HG03039 (cell line): ENCODE results near the gene PBX1.

Experiments
- ATAC-seq: cut with Tn5 transposase; IDR thresholded peaks from one replicate; pipeline ENCODE4 v1.9.1; 2021; ENCODE audit warnings: mild to moderate bottlenecking, moderate library complexity; ENCODE audit not compliant: unreplicated experiment

Gene PBX1

DNA sequence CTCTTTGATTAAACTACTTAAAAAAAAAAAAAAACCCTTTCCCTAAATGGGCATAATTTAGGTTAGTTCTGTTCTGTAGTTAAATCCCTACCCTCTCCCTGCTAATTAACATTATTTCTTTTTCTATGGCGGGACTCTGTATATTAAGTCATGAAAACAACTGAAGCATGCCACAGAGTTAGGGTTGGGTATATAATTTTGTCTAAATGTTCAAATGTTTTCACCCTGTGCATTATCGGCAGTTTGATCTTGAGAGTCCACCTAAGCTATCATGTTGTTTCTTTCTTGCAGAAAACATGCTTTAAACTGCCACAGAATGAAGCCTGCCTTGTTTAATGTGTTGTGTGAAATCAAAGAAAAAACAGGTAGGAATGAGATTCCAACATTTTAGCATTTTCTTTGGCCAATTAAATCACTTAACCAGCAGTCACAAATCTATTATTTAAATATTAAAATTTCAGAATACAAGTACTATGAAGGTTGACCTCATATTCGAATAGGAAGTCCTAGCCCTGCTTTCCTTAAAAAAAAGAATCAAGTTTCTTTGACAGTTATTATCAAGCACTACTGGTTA lies 4.0 kb downstream of the PBX1 start:
- no peak for ATAC-seq

DNA sequence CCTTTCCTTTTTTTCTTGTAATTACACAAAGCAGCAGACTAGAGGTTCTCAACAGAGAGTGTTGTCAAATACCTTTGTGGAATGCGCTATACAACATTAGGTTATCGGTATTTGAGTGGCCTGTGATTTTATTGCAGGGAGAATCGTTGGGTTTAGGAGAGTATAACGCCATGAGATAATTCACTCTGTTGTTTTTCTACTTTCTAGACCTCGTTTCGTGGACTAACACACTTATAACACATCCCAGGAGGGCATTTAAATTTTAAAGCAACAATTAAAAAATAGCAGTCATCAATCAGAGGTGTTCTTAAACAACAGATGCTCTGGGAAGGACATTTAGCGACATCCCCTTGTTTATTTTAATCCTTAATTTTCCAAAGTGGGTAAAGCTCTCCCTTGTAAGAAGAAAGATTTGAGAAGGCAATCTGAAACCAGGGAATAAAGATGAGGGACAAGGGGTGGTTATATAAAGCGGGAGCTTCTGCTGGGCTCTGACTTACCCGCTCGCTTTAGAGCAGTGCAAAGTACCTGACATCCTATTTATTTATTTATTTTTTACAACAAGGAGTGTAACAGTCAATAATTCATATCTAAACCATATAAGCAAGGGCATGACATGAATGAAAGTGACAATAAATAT lies 4.9 kb downstream of the PBX1 start:
- ATAC-seq, result no peak

DNA sequence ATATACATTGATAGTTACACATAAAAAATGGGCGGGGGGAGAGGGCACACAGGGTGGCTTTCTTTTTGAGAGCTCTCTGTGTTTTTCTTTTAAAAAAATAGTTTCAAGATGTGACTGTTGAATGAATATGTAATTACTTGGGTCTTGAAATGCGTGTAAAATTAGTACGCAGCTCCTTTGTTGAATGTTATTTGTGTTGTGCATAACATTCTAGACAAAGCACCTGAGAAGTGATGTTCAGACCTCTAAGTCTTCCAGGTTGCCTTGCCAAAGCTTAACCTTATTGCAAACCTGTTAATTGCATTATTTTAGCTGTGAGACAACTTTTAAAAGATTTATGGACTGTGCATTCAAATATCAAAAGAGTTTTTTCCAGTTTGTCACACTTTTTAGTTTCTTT lies 5.4 kb downstream of the PBX1 start:
- ATAC-seq, result no peak

DNA sequence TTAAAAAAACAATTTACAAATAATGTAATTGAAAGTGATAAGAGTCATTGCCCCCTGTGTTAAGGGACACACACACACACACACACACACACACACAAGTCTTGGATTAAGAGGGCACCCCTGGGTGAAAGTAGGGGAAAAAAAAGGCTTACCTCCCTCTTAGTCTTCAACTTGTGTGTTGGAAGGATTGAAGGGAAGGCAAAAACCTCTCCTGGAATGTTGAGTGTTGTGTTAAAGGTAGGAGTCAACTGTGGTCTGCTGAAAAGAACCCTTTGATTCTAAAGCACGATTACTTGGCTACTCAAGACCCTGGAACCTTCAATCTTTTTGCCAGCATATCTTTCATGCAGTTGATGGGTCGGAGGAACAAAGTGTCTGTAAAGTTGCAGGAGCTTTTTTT lies 6.4 kb downstream of the PBX1 start:
- ATAC-seq, result no peak

DNA sequence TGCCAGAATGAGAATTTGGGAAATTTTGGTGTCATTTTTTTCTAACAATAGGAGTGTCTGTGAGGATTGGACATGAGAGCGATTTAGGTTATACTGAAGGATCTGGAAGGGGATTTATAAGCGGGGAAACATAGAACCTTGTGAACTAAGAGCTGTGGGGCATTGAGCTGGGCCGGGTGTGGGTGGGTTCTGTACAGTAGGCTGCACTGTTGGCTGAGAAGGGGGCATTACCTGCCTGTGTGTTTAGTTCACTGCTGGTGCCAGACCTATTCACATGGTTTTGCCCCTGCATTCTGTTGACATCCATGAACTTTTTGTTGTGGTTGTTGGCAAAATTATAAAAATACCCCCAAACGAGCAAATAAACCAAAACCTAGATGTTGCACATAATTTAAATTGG lies 8.8 kb downstream of the PBX1 start:
- no peak for ATAC-seq

DNA sequence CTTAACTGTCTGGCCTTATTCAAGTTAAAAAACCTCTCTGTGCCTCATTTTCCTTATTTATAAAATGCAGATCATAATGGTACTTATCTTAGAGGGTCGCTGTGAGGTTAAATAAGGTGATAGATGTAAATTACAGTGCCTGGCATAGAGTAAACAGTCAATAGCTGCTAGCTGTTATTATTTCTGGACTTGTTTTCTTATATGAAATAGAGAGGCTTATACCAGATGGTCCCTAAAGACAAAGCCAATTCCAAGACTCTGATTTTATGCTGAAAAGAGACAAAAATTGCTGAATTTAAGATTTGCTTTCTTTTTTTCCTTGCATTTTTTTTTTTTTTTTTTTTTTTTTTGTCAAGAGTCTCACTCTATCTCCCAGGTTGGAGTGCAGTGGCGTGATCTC lies 10.3 kb downstream of the PBX1 start:
- ATAC-seq, result no peak

DNA sequence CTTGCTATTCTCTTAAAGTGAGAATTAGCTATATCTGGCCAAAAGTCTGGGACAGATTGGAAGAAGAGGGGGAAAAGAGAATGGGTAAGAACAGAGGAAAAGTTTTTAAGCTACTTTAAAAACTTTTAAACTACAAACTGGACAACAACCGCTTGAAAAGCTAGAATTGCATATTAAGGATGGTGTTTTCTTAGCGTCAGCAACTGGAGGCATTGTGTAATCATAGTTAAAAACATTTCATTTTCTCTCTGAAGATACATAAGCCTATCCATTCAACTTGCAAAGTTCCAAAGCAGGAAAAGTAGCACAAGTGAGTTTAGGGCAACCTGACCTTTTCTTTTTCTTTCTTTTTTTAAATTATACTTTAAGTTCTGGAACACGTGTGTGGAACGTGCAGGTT lies 10.9 kb downstream of the PBX1 start:
- ATAC-seq, result no peak

DNA sequence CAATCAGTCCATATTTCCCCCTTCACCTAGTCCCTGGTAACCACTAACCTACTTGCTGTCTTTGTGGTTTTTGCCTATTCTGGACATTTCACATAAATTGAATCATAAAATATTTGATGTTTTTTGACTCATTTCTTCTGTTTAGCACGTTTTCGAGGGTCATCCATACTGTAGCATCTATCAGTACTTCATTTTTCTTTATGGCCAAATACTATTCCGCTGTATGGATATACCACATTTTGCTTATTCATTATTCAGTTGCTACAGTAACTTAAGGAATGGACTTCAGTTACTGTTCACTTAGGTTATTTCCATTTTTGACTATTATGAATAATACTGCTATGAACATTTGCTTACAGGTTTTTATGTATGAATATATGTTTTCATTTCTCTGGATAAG lies 12.3 kb downstream of the PBX1 start:
- ATAC-seq, result no peak

DNA sequence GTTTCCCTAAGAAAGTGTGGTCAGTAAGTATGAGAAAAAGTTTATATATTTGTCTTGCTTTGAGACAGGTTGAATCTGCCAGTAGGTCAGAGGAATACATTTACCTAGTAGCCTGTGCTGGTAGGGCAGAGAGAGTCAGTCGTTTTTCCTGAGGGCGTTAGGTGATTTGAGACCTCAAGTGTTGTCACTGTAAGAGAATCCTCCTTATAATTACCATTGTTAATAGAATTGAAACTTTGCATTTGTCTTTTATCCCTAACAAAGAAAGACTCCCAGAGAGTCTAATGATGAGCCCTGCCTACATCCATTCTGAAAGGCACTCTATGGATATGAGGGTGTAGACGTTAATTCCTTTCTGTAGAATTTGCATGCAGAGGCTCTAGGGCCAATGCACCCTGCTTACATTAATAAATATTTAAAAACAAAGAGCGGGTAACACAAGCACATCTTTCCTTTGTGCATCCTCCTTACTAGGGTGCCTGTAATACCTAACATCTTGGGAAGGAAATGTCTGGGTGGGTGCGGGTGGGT lies 16.4 kb downstream of the PBX1 start:
- no peak for ATAC-seq

DNA sequence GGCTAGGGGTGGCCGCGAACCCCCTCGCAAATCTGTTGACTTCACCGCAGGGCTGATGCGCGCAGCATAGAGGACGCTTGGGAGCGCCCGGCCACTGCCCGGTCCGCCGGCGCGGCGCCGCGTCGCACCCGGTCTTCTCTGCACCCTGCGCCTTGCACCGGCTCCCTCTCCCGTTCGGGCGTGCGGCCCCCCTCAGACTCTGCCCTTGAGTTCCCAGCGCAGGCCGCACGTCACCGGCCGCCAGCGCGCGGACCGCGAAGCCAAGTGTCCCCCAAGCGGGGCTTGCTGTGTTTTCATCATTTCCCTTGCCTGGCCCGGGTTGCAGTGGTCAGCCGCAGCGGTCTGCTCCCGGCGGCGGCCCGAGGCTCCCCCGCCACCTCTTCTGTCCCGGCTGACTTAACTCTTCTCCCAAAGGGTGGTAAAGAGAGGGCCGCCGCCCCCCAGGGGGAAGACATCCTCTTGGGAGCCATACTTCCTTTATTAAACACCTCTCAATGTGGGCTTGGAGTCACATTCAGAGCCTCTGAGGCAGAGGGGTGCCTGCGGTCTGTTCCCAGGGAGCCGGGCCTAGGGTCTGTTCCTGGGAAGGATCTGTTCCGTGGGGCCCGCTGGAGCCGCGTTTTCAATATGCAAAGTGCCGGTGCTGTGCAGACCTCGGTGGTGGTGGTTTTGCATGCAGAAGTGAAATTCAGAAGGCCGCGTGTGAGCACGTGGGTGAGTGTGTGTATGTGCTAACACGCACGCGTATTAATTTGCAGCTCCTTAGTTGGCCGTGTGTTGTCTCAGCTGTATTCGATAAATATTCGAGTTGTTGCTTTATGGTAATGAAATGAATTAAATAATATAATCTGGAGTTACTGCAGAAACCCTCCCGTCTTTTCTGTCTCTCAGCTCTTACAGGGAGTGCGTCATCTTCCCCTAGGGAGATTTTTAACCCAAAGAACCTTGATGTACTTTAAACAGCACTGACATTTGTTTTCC lies 17.6 kb downstream of the PBX1 start:
- ATAC-seq, result no peak

DNA sequence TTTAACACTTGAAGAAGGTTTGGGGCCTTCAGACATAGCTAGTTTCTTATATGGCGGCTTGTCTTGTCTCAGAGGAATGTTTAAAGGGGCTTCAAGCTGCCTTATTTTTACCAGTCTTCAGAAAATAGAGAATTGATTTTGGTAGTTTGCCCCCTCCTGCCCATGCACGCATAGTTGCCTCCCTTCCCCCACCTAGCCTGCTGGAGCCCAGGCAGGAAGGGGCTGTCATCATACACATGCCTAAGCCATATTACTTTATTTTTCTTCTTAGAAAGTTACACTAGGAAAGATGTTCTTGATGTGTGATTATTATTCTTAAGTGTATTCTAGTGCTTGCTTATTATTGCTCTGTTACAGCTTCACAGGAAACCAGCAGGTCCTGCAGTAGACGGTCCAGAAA lies 18.3 kb downstream of the PBX1 start:
- ATAC-seq, result no peak

DNA sequence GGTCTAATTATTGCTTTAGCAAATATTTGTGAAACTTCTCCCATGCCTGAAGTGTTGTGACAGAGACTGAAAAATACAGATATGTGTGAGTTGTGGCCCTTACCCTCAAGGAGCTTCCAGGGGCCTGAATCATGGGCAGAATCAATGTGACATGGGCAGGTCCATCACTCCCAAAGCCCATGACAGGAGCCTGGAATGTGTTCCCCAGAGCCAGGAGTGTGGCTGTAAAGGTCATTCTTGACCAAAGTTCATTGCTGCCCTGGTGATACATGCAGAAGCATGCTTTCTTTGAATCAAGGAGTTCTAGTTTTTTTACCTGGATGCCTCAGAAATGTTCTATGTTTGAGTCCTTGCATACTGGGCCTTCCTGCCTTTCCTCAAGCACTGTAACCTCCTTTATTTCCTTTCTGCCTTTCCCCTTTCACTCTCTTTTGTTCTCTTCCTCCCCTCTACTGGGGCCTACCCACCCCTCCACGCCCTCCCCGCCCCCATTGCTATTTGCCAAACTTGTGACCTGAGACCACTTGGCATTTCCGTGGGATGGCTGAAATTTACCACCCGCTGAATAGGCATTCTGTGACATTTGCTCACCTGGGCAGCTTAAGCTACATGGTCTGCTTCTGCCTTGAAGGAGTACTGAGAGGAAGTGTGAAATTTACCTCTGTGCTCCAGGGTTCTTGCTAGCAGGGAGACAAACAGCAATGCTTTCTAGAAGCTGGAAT lies 19.7 kb downstream of the PBX1 start:
- no peak for ATAC-seq

DNA sequence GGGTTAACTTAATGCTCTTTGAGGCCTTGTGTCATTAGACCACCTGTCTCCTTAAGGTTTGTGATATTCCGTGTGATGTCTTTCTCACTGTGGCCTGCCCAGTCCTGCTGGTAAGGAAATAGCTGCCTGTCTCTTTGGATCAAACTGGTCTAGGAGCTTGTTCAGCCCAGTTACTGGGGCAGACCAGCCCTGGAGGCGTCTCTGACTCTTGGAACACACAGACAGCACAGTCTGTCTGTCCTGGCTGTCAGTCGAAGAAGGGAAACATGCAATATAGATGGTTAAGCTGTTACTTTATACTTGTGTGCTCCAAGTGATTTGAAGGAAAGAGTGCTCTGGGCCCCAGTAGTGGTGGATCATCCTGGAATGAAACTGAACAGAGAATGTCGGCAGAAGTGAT lies 20.4 kb downstream of the PBX1 start:
- ATAC-seq, result no peak

DNA sequence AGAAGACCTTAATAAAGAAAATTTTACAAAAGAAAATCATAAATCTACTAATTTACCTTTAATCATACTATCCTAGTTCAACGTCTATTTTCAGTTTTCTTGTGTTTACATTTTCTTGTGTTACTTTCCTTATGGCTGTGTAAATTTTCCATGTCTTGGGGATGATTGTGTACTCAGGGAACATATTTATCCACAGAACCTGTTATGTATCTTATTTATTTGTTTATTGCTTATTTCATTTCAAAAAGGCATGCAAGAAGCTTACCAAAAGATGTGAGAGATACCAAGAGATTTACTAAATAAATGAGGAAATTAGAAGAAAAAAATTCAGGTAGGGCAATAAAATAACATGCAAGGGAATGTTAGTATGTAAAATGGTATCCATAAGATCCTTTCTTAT lies 22.8 kb downstream of the PBX1 start:
- no peak for ATAC-seq

DNA sequence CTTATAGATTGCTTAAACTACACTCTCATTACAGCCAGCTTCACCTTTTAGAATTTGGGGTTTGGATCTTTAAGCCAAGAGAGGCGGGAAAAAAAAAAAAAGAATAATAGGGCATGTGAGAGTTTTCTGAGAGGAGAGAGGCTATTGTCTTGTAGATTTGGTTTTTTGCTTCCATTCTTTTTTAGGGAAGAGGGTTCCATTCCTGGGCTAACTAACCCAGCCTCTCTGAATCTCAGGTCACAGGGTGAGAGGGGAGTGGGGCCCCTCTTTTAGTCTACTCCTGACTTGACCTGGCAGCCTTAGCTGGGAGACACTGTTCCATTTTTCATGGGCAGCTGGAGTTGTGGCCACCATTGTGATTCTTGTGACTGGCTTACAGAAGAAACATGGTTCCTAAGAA lies 24.2 kb downstream of the PBX1 start:
- ATAC-seq, result no peak

DNA sequence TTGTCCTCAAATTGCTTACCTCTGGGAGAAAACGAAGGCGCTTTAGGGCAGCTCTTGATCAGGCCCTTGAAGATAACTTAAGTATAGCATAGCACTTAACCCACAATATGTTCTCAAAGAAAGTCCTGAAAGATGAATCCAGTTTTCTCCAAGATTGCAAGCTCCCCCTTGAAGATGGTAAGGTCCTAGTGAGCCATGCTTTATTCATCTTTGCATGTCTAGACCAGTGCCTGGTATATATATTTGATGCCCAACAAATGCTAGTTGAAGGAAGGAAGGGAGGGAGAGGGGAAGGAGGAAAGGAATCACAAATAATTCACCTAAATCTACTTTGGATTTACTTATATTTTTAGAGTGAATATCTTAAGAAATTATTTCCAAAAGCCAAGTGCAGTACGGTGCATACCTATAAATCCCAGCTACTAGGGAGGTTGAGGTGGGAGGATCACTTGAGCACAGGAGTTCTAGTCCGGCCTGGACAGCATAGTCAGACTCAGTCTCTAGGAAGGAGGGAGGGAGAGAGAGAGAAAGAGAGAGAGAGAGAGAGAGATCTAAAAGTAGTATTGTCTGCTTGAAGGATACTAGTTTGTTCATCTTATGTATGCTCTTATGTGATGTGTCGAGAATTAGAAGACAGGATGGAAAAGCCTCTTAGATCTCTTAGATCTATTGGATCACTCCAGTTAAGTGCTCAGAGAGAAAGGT lies 25.0 kb downstream of the PBX1 start:
- ATAC-seq, result no peak

DNA sequence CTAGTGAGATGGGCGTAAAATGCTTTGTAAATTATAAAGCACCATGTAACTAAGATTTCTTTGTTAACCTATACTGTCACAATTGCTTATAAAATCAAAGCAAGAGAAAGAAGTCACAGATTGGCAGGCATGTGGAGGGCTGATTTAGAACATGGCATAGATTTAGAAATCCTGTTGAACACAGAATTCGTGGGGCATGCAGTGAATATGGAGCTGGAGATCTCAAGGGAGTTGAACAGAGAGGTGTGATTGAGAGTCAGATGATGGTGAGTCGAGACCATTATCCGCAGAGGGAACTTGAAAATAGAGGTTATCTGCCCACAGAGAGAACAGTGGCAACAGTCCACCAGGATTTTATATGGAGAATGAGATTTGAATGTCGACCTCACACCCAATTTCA lies 27.6 kb downstream of the PBX1 start:
- no peak for ATAC-seq

DNA sequence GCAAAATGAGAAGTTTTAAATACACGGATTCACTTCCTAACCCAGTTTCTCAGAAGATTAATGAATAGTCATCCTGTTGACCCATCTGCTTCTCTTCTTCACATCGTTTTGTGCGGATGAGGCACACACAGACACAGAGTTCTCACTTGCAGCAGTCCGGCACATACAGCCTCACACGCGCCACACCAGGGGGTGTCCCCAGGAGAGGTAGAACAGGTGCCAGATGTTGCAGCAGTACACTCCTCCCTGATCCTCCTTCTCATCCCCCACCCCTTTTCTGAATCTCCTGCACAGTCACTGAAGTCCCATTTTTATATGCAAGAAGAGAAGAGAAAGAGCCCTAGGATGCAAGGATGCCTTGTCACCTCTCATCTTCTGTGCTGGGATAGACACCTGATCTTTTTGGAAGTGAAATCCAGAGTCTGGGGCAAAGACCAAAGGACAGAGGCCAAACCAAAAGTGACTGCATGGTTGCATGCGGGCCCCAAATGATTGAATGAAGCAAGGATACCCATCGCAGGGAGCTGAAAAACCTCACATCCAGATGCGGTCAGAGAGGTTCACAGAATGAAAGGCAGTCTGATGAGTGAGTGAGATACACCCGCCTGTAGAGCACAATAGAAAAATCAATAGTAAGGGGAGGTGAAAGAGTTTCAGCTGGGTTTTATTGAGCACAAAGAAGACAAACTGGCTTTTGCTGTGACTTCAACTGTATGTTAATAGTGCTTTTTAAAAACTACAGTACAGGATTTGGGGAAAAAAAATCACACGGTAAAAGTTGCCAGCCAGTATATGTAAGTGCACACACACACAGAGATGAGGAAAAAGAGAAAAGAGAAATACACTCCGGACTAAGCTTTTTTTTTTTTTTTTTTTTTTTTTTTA lies 28.9 kb downstream of the PBX1 start:
- no peak for ATAC-seq

DNA sequence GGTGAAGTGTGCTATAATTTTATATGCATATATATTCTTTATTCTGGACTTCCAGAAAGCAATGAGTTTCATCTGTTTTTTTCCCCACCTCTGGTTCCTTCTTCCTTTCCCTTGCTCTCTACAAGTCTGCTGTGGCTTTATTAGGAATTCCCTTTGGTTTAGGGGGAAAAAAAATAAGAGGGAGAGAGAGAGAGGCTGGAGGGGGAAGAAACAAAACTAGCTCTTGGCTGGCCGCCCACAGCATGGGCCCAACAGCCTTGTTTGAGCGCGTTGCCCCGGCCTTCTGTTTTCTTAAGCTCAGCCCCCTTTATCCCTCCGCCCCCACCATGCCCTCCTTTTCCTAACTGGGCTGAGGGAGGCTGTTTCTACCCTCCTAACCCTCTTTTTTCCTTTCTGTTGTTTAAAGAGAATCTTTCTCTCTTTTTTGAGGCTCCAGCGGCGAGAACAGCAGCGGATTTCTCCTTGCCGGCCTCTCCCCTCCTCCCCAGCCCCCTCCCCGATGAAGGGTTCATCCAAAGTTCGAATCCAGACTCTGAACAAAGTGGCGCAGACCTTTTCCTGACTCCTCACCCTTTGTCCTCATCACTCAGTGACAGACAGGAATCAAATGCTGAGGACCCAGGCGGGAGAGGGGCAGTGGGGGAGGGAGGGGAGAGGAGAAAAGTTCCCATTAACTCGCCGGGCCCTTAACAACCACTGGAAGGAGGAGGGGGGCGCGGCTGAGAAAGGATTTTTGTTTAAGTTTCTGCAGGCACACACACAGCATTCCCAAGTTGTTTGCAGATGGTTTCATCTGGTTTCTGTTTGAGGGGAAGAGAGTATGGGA lies 29.7 kb downstream of the PBX1 start:
- no peak for ATAC-seq
